IMR-90 (cell line): ENCODE results near the gene AGBL1. TPM values are rescaled to one million over a fixed set of nuclear protein-coding genes. Genes with fewer than 3 reads are reported as not detected.

Experiments
- ATAC-seq: fragments of 200-7000 bp; cut with Tn5 transposase; 2 replicates; pipeline ENCODE4 v1.9.1; 2020; ENCODE audit warnings: low read depth, mild to moderate bottlenecking, moderate library complexity
- BruUV-seq: library from RNA; stranded (reverse); fragments of 400-500 nt; replicated peaks from 2 replicates; lab custom pipeline; 2021; lab: Mats Ljungman, UMichigan
- CTCF ChIA-PET: fragments of 300-600 bp; formaldehyde crosslinking; extraction: SDS; loops from one replicate; lab custom pipeline; 2021; ENCODE audit warnings: antibody characterized with exemption; lab: Yijun Ruan, JAX
- POLR2A ChIA-PET: fragments of 300-600 bp; sonication (Branson Sonifier 250); formaldehyde crosslinking; loops from one replicate; lab custom pipeline; 2022; ENCODE audit warnings: antibody characterized with exemption; ENCODE audit not compliant: unreplicated experiment; lab: Charles Lee
- DNase-seq: peaks from one replicate; pipeline ENCODE4 v3.0.0; 2013
- H2AFZ ChIP-seq: replicated peaks from 2 replicates; pipeline ENCODE3; 2013; ENCODE audit warnings: low read length, mild to moderate bottlenecking; ENCODE audit not compliant: poor library complexity
- H2AK5ac ChIP-seq: 2 replicates; pipeline ENCODE4 v1.6.1; 2013; ENCODE audit warnings: low read depth, low read length, inconsistent platforms
- H2AK9ac ChIP-seq: replicated peaks from 2 replicates; pipeline ENCODE3; 2013; ENCODE audit warnings: mild to moderate bottlenecking, low read depth, low read length, moderate library complexity; ENCODE audit not compliant: poor library complexity
- H2BK120ac ChIP-seq: 2 replicates; pipeline ENCODE4 v1.6.1; 2013; ENCODE audit warnings: low read depth, low read length, inconsistent platforms
- H2BK15ac ChIP-seq: 3 replicates; pipeline ENCODE4 v1.6.1; 2013; ENCODE audit warnings: low read depth, low read length, inconsistent platforms
- H2BK20ac ChIP-seq: 2 replicates; pipeline ENCODE4 v1.6.1; 2013; ENCODE audit warnings: low read depth, mild to moderate bottlenecking, inconsistent platforms, low read length, moderate library complexity
- H2BK5ac ChIP-seq: 2 replicates; pipeline ENCODE4 v1.6.1; 2013; ENCODE audit warnings: mild to moderate bottlenecking, low read depth, low read length, inconsistent platforms; ENCODE audit not compliant: poor library complexity, severe bottlenecking
- H3K14ac ChIP-seq: replicated peaks from 2 replicates; pipeline ENCODE4 v1.6.1; 2013; ENCODE audit warnings: low read depth, low read length, inconsistent platforms
- H3K18ac ChIP-seq: 2 replicates; pipeline ENCODE4 v1.6.1; 2013; ENCODE audit warnings: low read depth, low read length, control low read depth
- H3K23ac ChIP-seq: 2 replicates; pipeline ENCODE4 v1.6.1; 2013; ENCODE audit warnings: low read depth, low read length, inconsistent platforms
- H3K27ac ChIP-seq: 2 replicates; pipeline ENCODE4 v1.5.1; 2013; ENCODE audit warnings: mild to moderate bottlenecking, control low read depth, low read length; ENCODE audit not compliant: insufficient read depth
- H3K27me3 ChIP-seq: 2 replicates; pipeline ENCODE4 v1.6.1; 2013; ENCODE audit warnings: low read length; ENCODE audit not compliant: control insufficient read depth, insufficient read depth
- H3K36me3 ChIP-seq: 2 replicates; pipeline ENCODE4 v1.6.1; 2013; ENCODE audit warnings: low read length, mixed read lengths; ENCODE audit not compliant: control insufficient read depth, insufficient read depth
- H3K4ac ChIP-seq: 2 replicates; pipeline ENCODE4 v1.6.1; 2013; ENCODE audit warnings: low read depth, low read length, inconsistent platforms
- H3K4me1 ChIP-seq: 2 replicates; pipeline ENCODE4 v1.6.1; 2013; ENCODE audit warnings: low read length, mixed read lengths; ENCODE audit not compliant: control insufficient read depth, insufficient read depth
- H3K4me2 ChIP-seq: 2 replicates; pipeline ENCODE4 v1.6.1; 2013; ENCODE audit warnings: low read depth, mild to moderate bottlenecking, control low read depth, low read length, moderate library complexity
- H3K4me3 ChIP-seq: 2 replicates; pipeline ENCODE4 v1.5.1; 2013; ENCODE audit warnings: low read depth, mild to moderate bottlenecking, control low read depth, low read length, moderate library complexity; ENCODE audit not compliant: insufficient read depth
- H3K56ac ChIP-seq: 2 replicates; pipeline ENCODE4 v1.6.1; 2013; ENCODE audit warnings: low read length, inconsistent platforms; ENCODE audit not compliant: insufficient read depth; ENCODE audit errors: extremely low read depth
- H3K79me1 ChIP-seq, 2 experiments: 2 replicates each; pipeline ENCODE4 v1.6.1; 2013; ENCODE audit warnings: low read length in 2 of 2, inconsistent platforms in 1 of 2, low read depth in 1 of 2
- H3K9ac ChIP-seq: 2 replicates; pipeline ENCODE4 v1.6.1; 2013; ENCODE audit warnings: low read depth, low read length, control low read depth
- H3K9me1 ChIP-seq: 2 replicates; pipeline ENCODE4 v1.6.1; 2013; ENCODE audit warnings: low read length, inconsistent platforms; ENCODE audit not compliant: insufficient read depth
- H3K9me3 ChIP-seq: 2 replicates; pipeline ENCODE4 v1.6.1; 2013; ENCODE audit warnings: low read length; ENCODE audit not compliant: control insufficient read depth, insufficient read depth
- H4K20me1 ChIP-seq: 2 replicates; pipeline ENCODE4 v1.6.1; 2013; ENCODE audit warnings: low read length, inconsistent platforms; ENCODE audit not compliant: insufficient read depth
- H4K5ac ChIP-seq: 2 replicates; pipeline ENCODE4 v1.6.1; 2013; ENCODE audit warnings: mild to moderate bottlenecking, low read depth, low read length, control low read depth
- H4K8ac ChIP-seq, 2 experiments: 2 replicates each; pipeline ENCODE4 v1.6.1; 2013; ENCODE audit warnings: low read depth in 2 of 2, low read length in 2 of 2, control low read depth in 1 of 2, inconsistent platforms in 1 of 2
- H4K91ac ChIP-seq: 2 replicates; pipeline ENCODE4 v1.6.1; 2013; ENCODE audit warnings: low read depth, low read length, inconsistent platforms; ENCODE audit not compliant: insufficient read depth
- BHLHE40 ChIP-seq: fragments of 150-350 bp; IDR thresholded peaks from 2 replicates; pipeline ENCODE4 v1.6.1; 2016; ENCODE audit warnings: mild to moderate bottlenecking, low read depth, low read length
- CEBPB ChIP-seq: IDR thresholded peaks from 2 replicates; pipeline ENCODE4 v1.6.1; 2012; ENCODE audit warnings: low read depth, low read length, improper control_type of control experiment
- CHD1 ChIP-seq: IDR thresholded peaks from 2 replicates; pipeline ENCODE4 v1.6.1; 2012; ENCODE audit warnings: low read depth, low read length, improper control_type of control experiment
- CTCF ChIP-seq: conservative IDR thresholded peaks from 2 replicates; pipeline ENCODE4 v1.5.1; 2012; ENCODE audit warnings: mild to moderate bottlenecking, low read depth, low read length, improper control_type of control experiment
- ELK1 ChIP-seq: fragments of 150-350 bp; IDR thresholded peaks from 2 replicates; pipeline ENCODE4 v1.6.1; 2016; ENCODE audit warnings: low read depth, mild to moderate bottlenecking, low read length, moderate library complexity, borderline replicate concordance
- FOS ChIP-seq: fragments of 150-350 bp; IDR thresholded peaks from 2 replicates; pipeline ENCODE4 v1.6.1; 2016; ENCODE audit warnings: low read depth, low read length
- MAFK ChIP-seq: IDR thresholded peaks from 2 replicates; pipeline ENCODE4 v1.6.1; 2012; ENCODE audit warnings: low read depth, low read length, improper control_type of control experiment
- MAZ ChIP-seq: IDR thresholded peaks from 2 replicates; pipeline ENCODE4 v1.6.1; 2012; ENCODE audit warnings: low read depth, mild to moderate bottlenecking, low read length, improper control_type of control experiment, moderate library complexity, borderline replicate concordance
- MXI1 ChIP-seq: IDR thresholded peaks from 2 replicates; pipeline ENCODE4 v1.6.1; 2012; ENCODE audit warnings: low read depth, mild to moderate bottlenecking, low read length, moderate library complexity, borderline replicate concordance
- NFE2L2 ChIP-seq: fragments of 150-350 bp; IDR thresholded peaks from 2 replicates; pipeline ENCODE4 v1.6.1; 2016; ENCODE audit warnings: low read depth, mild to moderate bottlenecking, low read length
- POLR2A ChIP-seq: IDR thresholded peaks from 2 replicates; pipeline ENCODE4 v1.6.1; 2012; ENCODE audit warnings: mild to moderate bottlenecking, low read depth, low read length
- RAD21 ChIP-seq: IDR thresholded peaks from 2 replicates; pipeline ENCODE4 v1.6.1; 2012; ENCODE audit warnings: low read length, improper control_type of control experiment
- RCOR1 ChIP-seq: IDR thresholded peaks from 2 replicates; pipeline ENCODE4 v1.6.1; 2012; ENCODE audit warnings: mild to moderate bottlenecking, low read length, improper control_type of control experiment; ENCODE audit not compliant: insufficient replicate concordance
- RFX5 ChIP-seq: IDR thresholded peaks from 2 replicates; pipeline ENCODE4 v1.8.0; 2012; ENCODE audit warnings: low read depth, mild to moderate bottlenecking, low read length, moderate library complexity
- SMC3 ChIP-seq: fragments of 150-350 bp; IDR thresholded peaks from 2 replicates; pipeline ENCODE4 v1.6.1; 2016; ENCODE audit warnings: low read depth, mild to moderate bottlenecking, antibody characterized with exemption, low read length, moderate library complexity
- USF2 ChIP-seq: fragments of 150-350 bp; IDR thresholded peaks from 2 replicates; pipeline ENCODE4 v1.6.1; 2017; ENCODE audit warnings: mild to moderate bottlenecking, antibody characterized with exemption, low read length, low read depth
- WGBS, 2 experiments: methylation state at CpG; one replicate each; pipeline versions ENCODE4 v1.1.5 to v1.1.7; 2013; ENCODE audit warnings: missing lambda C conversion rate in 2 of 2; ENCODE audit not compliant: insufficient read length in 1 of 2; ENCODE audit errors: extremely low coverage in 2 of 2; 5-methylcytosine and 5-hydroxymethylcytosine counted together
- dilution Hi-C: fragments of 300-500 bp; cut with HindIII; formaldehyde crosslinking; loops from one replicate; pipeline ENCODE4 v1.14.3; 2018; ENCODE audit warnings: low sequenced_read_pairs; ENCODE audit not compliant: unreplicated experiment
- in situ Hi-C: fragments of 300-500 bp; cut with MboI; formaldehyde crosslinking; loops from 3 replicates; pipeline ENCODE4 v1.14.3; 2019; ENCODE audit warnings: low sequenced_read_pairs, inconsistent platforms, mixed read lengths
- intact Hi-C: fragments of 100-400 bp; cut with micrococcal nuclease; formaldehyde crosslinking; loops from 2 replicates; pipeline ENCODE4 v1.10.0; 2022
- polyA plus RNA-seq, 3 experiments: library from polyadenylated mRNA; depleted of rRNA; stranded (reverse); fragments of >200 nt; gene quantifications; 2 replicates each; pipeline ENCODE4 v1.2.3, GENCODE V29; 2012; ENCODE audit warnings: low replicate concordance in 1 of 3
- total RNA-seq: library from RNA; depleted of rRNA; stranded (reverse); fragments of >200 nt; gene quantifications from 2 replicates; pipeline ENCODE4 v1.2.3, GENCODE V29; 2012

AGBL1 gene
- total and polyA plus RNA-seq, 2 of the 4 experiments (the other 2 are of a cell fraction), result not detected

GRCh38 chr15:86446253-86446640, 366.6 kb downstream of the AGBL1 start:
- no peak overlapping the region for H3K56ac ChIP-seq
- H2BK120ac ChIP-seq, result no peak overlapping the region
- no peak overlapping the region for H2BK20ac ChIP-seq
- no peak overlapping the region for H4K91ac ChIP-seq
- DNase-seq (no peak), ATAC-seq (no peak)
- no CpG with 5 or more reads among the region's 2 CpGs for WGBS, 2 experiments
- in situ Hi-C loops (no loop called here), dilution Hi-C loops (no loop called here), intact Hi-C loops (no loop called here)
- H3K27ac ChIP-seq, result no peak overlapping the region
- no peaks in the 10 kb centered on the region for H3K27me3 ChIP-seq
- TF ChIP-seq MAFK (no peak), USF2 (no peak), MXI1 (no peak), ELK1 (no peak), FOS (no peak), MAZ (no peak), RAD21 (no peak), CTCF (no peak), RCOR1 (no peak), SMC3 (no peak), BHLHE40 (no peak), CHD1 (no peak), NFE2L2 (no peak), RFX5 (no peak), CEBPB (no peak), POLR2A (no peak)
- no peak overlapping the region for H3K23ac ChIP-seq
- H3K18ac ChIP-seq, result no peak overlapping the region
- H3K36me3 ChIP-seq, result no peaks in the 10 kb centered on the region
- no TSS peak for BruUV-seq
- H3K9me1 ChIP-seq, result no peaks in the 10 kb centered on the region
- no peak overlapping the region for H2AFZ ChIP-seq
- no peak overlapping the region for H2AK9ac ChIP-seq
- H3K4me1 ChIP-seq, result no peaks in the 10 kb centered on the region
- H2BK5ac ChIP-seq, result no peak overlapping the region
- H3K14ac ChIP-seq, result no peak overlapping the region
- ChIA-PET POLR2A (no interaction called here), CTCF (no interaction called here)
- H2BK15ac ChIP-seq, result no peak overlapping the region
- no peak overlapping the region for H3K9ac ChIP-seq
- no peaks in the 10 kb centered on the region for H4K20me1 ChIP-seq
- no peak overlapping the region for H4K5ac ChIP-seq
- no peak overlapping the region for H2AK5ac ChIP-seq
- H3K79me1 ChIP-seq, result no peaks in the 10 kb centered on the region
- H4K8ac ChIP-seq, result no peak overlapping the region
- peaks cover 20% of the 10 kb centered on the region for H3K9me3 ChIP-seq
- no peak overlapping the region for H3K4me3 ChIP-seq
- H3K4me2 ChIP-seq, result no peak overlapping the region
- no peak overlapping the region for H3K4ac ChIP-seq
